Measurements from ENCODE around the gene BLOC1S6.

Gene BLOC1S6

DNA sequence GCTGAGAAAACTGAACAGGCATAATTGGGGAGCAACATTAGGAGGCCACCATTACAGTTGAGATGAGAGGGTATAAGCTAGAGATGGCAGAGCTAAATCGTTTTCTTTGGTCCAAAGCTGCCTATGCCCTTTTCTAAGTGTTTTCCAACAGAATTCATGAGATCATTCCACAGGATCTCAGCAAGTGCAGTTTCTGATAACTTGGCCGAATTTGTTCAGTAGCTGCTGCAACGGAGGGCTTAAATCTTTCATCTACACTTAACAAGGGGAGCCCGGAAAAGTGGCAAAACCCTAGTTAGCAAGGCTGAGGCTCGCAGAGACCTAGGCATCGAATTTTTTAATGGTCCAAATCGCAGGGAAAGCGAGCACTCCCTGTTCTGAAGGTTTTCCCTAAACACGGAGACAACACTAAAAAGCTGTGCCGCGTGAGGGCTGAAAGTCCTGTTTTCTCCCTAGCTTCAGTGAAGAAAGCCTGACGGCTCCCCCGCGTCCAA lies 531 bp upstream of the BLOC1S6 start:
- no peak for DNase-seq

DNA sequence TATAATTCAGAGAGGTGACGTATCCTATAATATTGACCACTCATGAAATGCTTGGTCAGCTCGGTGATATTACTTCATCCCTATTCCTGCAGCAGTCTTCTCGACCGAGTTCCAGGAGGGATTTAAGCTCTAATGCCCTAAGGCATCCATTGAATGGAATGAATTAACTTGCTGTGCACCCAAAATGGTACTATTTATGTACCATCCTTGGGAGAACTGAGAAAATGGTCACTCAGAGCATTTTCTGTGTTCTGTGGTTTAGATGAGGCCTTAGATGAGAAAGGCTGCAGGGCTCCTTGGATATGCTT lies 638 bp downstream of the BLOC1S6 start:
- no peak for DNase-seq

DNA sequence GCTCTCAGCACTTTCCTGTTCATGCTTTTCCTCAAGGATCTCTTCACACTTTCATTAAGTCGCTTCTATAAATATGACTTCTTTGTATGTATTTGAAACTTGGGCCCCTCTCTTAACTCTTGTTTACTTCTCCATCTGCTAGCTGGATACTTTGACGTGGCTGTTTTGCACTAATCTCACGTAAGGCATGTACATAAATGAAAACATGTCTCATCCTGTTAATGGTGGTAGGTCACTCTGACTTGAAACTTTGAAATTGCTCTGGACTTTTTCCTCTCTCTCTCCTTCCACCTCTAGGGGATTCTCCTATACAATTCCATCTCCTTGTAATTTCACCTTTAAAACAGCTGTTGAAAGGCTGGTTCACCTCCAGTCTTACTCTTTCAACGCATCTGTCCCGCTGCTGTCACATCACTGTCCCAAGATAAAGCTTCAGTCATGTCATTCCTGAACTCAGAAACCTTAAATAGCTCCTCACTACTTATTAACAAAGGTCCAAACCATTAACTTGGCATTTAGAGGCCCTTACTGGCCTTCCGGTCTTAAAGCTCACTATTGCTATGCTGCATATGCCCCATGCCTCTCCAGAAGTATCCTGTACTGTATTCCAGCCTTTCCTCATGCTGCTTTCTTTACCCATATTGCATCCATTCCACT lies 1.2 kb downstream of the BLOC1S6 start:
- DNase-seq = peak; percentile 19

DNA sequence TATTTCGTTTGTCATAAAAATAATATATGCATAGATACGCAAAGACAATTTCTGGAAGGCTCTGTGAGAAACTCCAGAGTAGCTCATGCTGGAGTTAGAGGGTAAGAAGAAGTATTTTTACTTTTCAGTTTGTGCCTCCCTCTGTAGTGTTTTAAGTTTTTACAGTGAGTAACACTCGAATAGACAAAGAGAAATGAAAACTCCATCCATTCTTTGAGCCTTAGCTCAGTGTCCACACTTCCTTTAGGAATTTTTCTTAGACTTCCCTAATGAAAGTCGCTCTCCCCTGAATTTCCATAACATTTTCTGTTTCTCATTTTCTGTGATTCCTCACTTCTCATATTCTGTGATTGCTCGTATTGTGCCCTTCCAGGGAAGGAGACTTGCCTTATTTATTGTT lies 2.1 kb downstream of the BLOC1S6 start:
- DNase-seq = no peak

DNA sequence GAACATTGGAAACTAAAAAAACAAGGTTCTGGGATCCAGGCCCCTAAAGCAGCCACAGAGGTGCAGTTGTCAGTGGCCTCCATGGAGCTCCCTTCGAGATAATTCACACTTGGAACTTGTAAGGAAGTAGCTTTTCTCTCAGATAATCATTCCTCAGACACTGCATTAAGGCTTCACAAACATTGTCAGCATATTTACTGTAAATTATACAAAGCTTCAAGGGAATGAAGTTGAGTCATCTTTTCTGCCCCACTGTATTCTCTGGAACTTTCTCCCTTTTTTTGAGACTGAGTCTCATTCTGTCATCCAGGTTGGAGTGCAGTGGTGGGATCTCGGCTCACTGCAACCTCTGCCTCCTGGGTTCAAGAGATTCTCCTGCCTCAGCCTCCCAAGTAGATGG lies 7.1 kb downstream of the BLOC1S6 start:
- no peak for DNase-seq

DNA sequence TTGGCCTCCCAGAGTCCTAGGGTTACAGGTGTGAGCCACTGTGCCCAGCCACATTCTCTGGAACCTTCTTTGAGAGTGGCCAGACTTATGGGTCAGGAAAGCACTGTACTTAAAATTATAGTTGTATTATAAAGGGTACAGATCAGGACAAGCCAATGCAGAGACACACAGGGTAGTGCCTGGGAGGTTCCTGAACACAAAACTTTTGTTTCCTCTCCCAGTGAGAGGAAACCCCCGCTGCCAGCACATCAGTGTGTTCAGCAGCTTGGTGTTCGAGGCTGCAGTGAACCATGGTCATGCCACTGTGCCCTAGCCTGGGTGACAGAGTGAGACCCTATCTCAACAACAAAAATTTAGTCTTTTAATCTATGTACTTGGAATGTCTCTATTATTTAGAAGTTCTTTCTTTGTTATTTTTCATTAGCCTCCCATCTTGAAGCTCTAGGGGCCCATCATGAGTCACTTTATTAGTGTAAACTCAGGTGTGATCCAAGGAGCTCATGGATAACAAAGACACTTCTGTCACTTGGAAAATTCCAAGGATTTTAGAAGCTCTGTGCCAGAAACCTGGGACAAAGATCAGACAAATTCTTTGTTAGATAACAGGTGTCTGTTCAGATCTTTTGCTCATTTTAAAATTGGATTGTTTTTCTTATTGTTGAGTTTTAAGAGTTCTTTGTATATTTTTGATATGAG lies 7.8 kb downstream of the BLOC1S6 start:
- DNase-seq = no peak

DNA sequence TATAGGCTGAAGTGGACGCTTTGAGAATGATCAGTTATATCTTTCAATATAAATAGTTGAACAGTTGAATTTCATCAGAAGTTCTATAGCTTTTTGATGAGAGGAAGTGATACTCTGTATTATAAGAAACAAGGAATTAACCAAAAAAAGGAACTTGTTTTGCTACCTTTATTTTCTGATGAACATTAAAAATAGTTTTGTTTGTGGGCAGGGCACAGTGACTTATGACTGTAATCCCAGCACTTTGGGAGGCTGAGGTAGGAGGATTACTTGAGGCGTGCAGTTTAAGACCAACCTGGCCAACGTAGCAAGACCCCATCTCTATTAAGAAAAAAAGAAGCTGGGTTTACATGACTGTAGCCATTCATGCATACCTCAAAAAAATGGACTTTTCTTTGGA lies 16.7 kb downstream of the BLOC1S6 start:
- DNase-seq = no peak

DNA sequence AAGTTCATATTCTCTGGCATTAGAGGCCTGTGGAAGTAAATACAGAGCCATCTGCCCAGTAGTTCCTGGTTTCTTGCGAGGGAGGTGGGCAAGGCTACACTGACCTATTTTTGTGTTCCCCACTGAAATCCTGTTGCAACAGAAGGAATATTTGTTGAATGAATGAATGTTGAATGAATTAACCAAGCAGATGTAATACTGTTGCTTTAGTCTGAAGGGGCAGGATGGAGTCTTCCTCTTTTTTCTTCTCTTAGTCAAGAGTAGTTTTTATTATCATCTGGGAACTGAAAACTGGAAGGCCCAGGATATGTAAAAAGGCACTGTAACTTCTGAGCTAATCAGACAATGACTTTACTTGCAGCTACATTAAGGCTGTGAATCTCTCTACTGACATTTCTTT lies 17.1 kb downstream of the BLOC1S6 start:
- no peak for DNase-seq

DNA sequence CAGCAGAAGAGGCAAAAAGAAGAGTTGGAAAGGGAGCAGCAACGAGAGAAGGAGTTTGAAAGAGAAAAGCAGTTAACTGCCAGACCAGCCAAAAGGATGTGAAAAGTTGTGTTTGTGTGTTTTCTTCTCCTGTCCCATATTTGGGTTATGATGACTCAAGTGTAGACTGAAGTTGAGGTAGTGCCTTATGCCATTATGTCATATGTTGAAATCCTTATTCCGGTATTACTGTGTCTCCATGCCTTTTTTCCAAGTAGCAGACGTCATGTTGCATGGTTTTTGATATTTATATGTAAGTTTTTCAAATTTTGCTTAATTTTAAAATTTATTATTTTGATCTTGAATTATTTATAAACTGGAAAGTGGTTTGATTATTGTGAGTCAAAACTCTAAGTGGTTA lies 19.2 kb downstream of the BLOC1S6 start:
- no peak for DNase-seq

DNA sequence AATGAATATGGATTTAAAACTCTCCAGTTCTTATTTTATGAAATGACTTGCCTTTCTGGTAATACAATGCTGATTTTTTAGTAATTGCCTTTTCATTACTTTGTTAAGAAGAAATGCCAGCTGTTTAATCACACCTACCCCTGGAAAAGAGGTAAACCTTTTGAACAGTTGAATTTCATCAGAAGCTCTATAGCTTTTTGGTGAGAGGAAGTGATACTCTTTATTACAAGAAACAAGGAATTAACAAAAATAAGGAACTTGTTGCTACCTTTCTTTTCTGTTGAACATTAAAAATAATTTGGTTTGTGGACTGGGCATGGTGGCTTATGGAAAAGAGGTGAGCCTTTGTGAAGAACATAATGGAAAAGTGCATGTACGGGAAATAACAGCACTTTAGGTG lies 19.7 kb downstream of the BLOC1S6 start:
- no peak for DNase-seq

DNA sequence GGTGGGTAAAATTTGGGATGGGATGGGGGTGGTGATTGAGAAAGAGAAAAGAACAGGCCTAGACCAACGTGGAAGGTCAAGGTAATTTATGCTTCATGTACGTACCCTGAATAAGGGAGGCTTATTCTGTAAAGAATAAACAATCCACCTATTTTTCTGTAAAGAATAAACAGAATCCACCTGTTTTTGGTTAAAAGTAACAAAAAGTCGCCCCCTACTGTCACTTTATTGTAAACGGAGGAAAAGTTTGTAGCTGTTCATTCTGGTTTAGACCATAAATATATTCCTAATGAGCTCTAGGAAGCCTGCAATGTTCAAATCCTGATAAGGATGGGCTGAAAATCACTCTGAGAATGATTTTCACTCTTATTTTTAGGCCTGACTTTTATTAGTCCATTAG lies 24.1 kb downstream of the BLOC1S6 start:
- DNase-seq = no peak

DNA sequence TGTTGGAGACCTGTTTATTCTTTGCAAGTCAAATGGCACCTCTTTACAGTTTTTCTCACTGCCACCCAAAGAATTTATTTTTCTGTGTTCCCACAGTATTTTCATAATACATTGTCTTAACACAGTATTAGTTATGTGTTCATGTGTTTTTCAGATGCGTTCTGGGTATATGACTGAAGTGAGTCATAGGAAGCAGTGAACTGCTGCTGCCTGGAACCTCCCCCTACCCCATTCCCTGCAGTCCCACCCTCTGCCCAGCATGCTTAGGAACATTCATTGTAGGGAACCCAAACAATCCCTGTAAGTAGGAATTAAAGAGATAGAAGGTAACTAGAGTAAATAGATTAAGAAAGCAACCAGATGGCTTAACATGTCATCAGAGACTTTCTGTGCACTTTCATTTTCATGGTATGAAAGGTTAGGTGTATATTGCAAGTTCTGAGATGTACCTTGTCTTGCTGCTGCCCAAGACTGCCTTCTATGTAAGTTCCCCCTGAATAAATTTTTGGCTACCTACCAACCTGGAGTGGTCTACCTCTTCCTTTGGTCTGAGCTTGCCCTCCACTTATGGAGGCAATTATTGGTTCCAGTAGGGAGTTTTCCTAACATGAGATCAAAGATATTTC lies 25.7 kb downstream of the BLOC1S6 start:
- DNase-seq = no peak

DNA sequence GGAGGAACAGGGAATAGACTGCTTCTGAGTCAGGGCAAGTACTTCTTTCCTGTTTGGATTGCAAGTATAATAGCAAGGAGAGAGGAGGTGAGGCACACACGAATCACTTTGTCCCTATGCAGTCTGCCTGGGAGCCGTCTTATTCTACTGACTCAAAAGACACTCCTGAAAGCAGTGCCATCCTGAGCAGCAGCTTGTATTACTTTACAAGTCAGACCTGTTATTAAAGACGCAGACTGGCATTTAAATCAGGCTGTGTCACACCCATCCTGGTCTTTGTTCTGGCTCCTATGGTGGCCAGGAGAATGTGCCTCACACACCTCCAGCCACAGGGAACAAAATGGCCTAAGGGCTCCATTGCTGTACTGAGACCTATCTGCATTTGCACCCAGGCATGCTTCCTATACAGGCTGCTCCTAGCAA lies 29.7 kb downstream of the BLOC1S6 start:
- no peak for DNase-seq

DNA sequence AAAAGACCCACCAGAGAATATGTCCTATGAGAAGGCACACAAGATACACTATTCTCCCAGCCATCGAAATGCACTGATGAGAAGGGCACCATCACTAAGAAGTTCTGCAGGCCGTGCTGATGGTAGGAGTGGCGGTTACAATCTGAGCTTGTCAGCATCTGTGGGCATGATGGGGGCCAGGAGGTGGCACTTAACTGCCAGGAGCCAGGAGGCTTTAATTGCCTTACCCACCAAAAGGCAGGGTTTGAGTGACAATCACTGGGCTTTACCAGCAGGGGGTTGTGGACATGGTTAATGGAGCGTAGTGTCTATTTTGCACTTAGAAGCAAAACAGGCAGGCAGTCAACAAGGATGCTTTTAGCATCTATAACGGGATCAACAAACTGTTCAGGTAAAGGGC lies 31.6 kb downstream of the BLOC1S6 start:
- DNase-seq = no peak

DNA sequence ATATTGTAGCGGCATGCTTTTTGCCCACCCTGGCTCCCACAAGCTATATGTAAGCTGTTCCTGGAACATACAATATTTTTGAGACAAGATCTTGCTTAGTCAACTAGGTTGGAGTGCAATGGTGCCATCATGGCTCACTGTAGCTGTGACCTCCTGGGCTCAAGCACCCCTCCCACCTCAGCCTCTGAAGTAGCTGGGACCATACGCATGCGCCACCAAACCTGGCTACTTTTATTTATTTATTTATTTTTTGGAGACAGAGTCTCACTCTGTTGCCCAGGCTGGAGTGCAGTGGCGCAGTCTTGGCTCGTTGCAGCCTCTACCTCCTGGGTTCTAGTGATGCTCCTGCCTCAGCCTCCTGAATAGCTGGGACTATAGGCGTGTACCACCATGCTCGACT lies 41.0 kb downstream of the BLOC1S6 start:
- no peak for DNase-seq

DNA sequence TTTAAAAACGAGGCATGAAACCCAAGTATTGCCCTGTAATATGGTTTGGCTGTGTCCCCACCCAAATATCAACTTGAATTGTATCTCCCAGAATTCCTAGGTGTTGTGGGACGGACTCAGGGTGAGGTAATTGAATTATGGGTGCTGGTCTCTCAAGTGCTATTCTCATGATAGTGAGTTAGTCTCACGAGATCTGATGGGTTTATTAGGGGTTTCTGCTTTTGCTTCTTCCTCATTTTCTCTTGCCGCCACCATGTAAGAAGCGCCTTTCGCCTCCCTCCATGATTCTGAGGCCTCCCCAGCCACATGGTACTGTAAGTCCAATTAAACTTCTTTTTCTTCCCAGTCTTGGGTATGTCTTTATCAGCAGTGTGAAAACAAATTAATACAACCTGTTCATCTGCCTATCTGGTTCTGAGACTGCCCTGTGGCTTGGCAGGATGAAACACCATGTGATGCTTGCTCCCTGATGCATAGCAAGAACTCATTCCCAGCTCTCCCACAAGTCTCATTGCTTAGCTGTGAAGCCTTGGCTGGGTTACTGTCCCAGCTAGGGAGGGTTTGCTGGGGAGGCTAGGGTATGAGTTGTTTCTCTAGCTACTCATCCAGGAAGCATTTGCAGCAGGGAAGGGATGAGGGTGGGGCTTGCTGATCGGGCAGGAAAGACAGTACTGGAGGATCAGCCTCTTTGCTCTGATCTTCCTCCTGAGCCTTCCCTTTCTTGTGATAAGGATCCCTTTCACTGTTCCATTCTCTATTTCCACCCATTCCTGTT lies 43.9 kb downstream of the BLOC1S6 start:
- no peak for DNase-seq

DNA sequence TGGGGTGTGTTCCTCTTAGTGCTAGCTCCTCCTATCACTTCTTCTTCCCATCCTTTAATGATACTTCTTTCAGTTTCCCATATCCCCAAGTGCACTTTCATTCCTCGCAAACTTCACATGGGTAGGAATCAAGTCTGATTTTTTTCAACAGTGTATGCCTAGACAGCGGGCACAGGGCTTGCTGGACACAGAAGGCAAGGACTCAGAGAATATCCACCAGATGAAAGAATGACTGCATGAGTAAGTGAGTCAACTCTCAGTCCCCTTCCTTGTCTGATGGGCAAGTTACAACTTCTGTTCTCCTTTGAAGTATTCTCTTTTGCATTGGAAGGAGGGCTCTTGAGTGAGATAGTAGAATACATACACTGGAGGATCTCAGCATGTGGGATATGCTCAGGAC lies 44.6 kb downstream of the BLOC1S6 start:
- DNase-seq = no peak

DNA sequence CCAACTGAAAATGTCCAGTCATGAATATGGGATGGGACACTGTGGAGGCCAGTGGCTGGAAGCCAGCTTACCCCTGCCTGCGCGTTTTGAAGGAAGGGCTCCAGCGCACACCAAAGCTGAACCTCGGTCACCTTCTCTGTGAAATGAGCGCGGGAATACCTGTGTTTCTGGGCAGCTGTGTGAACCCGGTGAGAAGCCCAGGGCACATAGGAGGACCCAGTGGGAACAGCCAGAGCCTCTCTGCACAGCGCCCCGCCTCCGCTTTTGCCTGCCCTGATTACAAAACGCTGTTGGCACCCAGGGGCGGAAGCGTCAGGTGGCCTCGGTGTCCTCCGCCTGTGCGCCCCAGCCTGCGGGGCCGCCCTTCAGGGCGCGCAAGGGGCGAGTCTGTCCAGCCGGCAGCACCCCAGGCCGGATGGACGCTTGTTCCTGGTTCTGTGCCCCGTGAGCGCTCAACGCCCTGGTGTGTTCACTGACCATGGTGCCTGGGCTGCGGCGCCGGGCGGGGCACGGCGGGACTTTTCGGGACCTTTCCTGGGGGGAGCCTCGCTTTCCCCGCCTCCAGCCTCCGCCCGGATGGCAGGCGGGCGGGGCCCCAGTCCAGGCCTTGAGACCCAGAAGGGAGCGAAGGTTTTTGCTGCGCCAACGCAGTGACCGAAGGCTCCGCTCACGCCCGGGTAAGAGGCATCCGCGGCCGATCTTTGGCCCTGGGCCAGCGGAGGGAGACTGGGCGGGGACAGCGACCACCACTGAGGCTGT lies 47.4 kb downstream of the BLOC1S6 start, which contains the start of gene SQOR:
TSS of gene SQOR (plus strand) at position 598 of the 759 bp plus-strand sequence. CDS start 23,895 bp downstream, outside the sequence.
- DNase-seq = peak; percentile 89

DNA sequence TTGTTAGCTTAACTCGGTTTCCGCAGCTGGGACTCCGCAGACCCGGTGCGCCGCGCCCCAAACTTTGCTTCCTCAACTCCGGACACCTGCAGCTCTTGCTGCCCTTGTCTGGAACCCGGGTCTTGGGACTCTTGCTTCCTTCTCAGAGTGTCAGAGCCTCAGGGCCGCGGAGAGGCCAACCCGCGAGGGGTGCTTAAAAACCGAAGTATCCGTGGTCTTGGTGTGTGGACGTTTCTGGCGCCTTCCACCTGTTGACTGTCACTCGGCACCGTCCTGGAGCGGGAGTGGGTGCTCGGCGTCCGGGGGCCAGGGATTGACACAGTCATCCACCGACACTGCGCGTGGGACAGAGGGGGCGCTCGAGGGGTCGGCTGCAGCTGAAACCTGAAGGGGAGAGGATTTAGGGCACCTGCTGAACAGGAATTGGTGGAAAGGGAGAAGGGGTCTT lies 48.0 kb downstream of the BLOC1S6 start:
- DNase-seq = no peak

DNA sequence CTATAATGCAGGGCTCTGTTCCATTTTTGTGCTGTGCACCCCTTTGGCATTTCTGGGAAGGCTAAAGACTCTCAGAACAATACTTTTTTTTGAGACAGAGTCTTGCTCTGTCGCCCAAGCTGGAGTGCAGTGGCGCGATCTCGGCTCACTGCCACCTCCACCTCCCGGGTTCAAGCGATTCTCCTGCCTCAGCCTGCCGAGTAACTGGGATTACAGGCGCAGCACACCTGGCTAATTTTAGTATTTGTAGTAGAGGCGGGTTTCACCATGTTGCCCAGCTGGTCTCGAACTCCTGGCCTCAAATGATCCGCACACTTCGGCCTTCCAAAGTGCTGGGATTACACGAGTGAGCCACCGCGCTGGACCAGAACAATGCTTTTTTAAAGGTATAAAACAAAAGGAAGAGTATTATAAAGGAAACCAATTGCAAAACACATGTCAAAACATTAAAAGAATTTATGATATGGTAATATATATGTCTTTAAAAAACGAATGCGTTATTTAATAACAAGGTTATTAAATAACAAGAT lies 48.6 kb downstream of the BLOC1S6 start:
- no peak for DNase-seq

DNA sequence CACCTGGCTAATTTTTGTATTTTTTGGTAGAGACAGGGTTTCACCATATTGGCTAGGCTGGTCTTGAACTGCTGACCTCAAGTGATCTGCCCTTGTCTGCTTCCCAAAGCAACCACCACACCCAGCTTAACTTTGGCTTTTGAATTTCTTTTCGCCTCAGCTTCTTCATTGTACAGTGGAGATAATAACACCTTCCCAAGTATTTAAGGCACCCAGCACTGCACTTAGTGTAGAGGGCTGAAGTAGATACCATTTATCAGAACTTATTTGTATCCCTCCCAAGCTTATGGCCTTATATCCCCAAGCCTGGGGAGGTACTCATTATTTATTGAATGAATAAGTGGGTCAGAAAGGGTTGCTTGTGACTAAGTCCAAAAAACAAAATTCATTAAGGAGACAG lies 50.0 kb downstream of the BLOC1S6 start:
- no peak for DNase-seq

DNA sequence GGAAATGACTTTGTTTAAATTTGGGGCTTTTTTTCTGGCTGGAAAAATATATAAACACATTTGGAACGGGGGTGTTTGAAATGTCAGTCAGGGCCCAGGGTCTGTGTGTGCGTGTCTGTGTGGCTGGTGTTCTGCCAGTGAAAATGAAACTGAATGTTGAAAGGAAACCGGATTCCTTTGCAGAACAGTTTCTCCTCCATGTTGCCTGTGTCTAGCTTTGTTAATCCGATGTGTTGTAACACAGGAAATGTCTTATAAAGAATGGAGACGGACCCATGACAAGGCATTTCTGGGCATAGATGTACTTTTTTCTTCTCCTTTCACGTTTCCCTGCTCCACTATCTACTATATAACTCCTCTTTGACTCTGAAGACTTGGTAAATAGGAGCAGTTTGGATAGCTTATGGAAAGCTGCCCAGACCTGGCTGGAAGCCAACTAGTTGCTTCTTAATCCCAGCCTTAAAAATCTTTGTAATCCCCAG lies 50.4 kb downstream of the BLOC1S6 start:
- no peak for DNase-seq
